CD4-positive, alpha-beta T cell treated with Interleukin-17A for 1 hour (primary cell): Measurements from ENCODE around the gene ZNF580.
A peak's percentile ranks its signal among the peaks of the same experiment; 100 is the strongest.

Source experiments
- DNase-seq: peaks from one replicate; pipeline ENCODE4 v3.0.0-alpha.2; 2020

The ZNF580 gene

GRCh38 chr19:55625004-55625326, 15.8 kb upstream of the ZNF580 start:
- no peak for DNase-seq

DNA sequence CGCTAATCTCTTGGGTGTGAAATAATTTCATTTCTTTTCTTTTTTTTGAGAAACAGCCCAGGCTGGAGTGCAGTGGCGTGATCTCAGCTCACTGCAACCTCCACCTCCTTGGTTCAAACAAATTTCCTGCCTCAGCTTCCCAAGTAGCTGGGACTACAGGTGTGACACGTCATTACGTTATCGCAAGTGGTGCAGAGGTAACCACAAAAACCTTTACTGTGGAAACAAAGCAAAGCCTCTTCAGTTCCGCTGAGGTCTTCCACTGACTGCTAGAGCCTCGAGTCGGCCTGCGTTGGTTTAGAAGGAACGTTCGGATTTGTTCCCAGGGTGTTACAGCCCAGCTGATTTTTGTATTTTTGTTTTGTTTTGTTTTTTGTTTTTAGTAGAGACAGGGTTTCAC, 14.5 kb upstream of the ZNF580 start:
- peak; percentile 86 for DNase-seq

DNA sequence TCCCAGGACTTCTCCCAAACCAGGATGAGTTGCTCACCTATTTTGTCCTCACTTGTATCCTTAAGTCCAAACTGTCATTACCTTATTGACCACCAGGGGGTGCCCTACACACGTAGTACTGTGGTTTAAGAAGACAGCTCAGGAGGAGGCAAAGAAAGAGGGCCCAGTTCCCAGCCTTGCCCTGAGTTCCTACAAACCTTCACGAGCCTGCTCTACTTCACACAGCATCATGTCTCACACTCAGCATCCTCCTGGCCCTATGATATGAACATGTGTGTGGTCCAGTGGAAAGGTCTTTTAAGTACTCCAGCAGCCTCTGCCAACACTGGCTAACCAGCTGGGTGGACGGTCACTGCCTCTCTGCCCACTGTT, 8.4 kb upstream of the ZNF580 start:
- DNase-seq, result peak; percentile 94

- DNase-seq, result no peak
Measured at GRCh38 chr19:55633861-55634260, 6.9 kb upstream of the ZNF580 start.

DNA sequence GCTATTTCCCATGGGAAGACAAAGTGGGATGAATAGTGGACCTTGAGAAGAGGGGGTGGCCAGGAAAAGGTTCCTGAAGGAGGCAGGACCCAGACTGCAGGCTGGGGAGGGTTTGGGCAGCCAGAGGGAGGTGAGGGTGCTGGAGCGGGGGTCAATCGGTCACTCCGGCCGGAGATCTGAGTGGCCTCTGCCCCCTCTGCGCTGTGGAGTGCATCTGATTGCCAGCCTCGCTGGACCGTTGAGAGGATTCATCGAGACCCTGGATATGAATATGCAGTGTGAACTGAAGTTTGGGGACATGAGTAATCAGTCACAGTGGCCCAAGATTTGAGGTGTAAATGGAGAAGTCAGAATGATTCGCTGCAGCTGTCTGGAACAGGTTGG, 5.5 kb upstream of the ZNF580 start:
- DNase-seq, result peak; percentile 36

DNA sequence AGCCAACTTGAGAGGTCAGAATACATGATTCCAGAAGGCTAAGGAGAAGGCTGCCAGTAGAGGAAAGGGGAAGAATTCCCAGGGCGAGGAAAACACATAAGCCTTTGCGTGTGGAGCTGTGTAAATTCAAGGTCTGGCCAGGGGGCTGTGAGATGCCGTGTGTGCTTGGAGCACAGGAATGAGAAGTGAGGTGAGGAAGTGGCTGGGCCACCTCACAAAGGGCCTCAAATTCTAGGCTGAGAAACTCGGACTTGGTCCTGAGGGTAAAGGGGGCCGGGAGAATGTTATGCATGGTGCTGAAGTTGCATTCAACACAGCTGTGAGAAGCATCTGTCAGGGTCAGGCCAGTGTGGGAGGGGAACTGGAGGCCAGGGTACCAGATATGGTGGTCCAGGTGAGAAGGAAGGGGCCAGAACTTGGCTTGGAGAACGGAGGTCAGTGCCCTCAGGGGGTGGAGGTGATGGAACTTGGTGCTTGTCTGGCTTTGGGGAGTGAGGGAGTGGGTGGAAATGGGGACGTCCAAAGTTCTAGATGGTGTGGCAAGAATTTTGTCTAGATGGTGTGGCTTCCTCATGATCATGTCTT, 4.9 kb upstream of the ZNF580 start:
- DNase-seq, result no peak

DNA sequence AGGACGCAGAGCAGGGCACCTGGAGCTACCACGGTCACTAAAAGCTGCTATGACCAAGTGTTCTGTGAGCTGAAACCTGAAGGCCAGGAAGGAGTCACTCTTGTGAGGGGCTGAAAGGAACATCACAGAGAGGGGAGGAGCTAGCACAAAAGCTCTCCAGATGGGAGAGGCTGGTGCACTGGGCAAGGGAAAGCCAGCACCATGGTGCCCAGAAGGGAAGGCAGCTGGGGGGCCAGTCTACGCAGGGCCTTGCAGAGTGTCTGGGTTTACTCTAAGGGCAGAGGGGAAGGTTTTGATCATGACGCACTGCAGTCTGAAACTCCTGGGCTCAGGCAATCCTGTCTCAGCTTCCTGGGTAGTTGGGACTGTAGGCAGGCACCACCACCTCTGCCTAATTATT, 4.1 kb upstream of the ZNF580 start:
- DNase-seq, result no peak

DNA sequence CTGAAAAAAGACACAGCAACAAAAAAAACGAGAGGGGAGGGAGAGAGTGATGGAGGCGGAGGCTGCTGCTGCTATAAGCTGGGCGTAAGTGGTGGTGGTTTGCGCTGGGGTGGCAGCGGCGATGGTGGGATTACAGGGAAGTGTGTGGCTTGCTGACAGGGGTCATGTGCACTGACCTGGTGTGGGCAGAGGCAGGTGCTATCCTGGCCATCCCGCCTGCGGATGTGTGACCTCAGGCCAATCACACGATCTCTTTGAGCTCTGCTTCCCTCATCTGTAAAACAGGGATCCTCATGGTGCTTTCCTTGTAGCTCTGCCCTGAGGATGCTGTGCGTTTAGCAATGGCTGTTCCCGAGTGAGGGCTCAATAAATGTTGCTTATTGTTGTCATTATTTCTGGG, 3.3 kb upstream of the ZNF580 start:
- DNase-seq, result no peak

- peak; percentile 76 for DNase-seq
Measured at GRCh38 chr19:55638864-55639359, 1.9 kb upstream of the ZNF580 start.

GRCh38 chr19:55640043-55640576, 692 bp upstream of the ZNF580 start:
- DNase-seq, result peak; percentile 80

DNA sequence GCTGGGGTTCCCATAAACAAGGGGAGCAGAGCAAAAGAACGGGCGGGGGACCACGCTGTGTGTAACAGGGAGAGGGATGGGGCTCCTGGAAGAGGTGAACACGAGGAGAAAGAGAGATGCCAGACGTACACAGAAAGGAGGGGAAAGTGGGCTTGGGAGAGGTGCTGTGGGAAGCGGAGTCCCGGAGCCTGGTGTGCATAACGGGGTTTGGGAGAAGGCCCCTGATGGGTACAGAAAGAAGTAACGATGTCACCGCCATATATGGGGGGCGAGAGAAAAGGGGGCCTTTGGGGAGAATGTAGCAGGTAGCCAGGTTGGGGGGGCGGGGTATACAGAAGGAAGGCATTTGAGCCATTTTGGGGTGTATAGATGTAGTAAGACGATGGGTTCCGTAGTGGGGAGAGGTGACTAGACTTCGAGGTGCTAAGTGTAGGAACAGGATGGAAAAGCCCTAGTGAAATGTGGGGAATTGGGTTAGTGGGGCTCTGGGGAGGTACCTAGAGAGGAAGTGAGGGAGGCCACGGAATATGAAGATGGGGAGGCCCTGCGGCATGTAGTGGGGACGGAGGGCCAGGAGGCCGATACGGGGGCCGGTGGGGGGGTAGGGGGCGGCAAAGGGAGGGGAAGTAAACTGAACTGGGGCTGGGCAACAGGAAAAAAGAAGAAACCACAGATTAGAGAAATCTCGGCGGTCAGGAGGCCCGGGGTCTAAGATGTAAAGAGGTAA, 787 bp downstream of the ZNF580 start:
- peak; percentile 57 for DNase-seq

GRCh38 chr19:55642153-55643002, 1.6 kb downstream of the ZNF580 start:
- peak; percentile 26 for DNase-seq

GRCh38 chr19:55643003-55643886, 2.4 kb downstream of the ZNF580 start, which contains the start of gene ZNF581:
TSS of gene ZNF581 (plus strand) at chr19:55643649. CDS start at chr19:55644572, 923 bp downstream.
- peak; percentile 83 for DNase-seq

GRCh38 chr19:55643887-55644176, 3.0 kb downstream of the ZNF580 start:
- no peak for DNase-seq

DNA sequence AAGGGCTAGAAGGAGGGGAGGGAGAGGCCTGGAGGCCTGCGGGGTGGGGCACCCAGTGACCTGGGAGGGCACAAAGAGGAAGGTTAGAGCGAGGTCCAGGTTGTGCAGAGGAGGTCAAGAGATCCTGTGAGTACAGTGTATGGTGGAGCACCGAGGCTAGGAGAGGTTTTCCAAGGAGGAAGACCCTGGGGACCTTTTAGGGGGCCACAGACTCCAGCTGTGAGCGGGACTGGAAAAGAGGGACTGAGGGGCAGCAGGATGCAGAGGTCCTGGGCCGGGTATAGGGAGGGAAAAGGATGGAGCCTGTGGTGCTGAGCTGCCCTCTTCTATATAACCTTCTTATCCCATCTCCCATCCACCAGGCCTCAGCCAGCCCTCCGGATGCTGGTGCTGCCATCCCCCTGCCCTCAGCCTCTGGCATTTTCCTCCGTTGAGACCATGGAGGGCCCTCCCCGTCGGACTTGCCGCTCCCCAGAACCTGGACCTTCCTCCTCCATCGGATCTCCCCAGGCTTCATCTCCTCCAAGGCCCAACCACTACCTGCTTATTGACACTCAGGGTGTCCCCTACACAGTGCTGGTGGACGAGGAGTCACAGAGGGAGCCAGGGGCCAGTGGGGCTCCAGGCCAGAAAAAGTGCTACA, 3.5 kb downstream of the ZNF580 start:
- DNase-seq, result no peak

DNA sequence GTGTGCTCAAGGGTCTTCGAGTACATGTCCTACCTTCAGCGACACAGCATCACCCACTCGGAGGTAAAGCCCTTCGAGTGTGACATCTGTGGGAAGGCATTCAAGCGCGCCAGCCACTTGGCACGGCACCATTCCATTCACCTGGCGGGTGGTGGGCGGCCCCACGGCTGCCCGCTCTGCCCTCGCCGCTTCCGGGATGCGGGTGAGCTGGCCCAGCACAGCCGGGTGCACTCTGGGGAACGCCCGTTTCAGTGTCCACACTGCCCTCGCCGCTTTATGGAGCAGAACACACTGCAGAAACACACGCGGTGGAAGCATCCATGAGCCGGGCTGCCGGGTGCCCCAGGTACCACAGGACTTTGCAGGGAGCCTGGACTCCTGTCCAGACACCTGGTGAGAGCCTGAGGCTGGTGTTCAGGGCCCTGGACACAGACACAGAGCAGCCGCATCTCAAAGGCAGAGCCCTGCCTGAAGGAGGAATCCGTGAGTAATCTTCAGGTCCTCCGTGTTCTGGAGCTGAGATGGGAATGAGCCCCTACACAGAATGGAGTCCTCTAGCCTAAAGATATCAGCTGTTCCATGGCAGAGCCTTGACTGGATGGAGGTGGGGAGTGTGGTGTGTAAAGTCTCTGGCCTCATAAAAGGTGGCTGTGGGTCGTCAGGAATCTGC, 4.2 kb downstream of the ZNF580 start:
- no peak for DNase-seq

- DNase-seq, result no peak
Measured at GRCh38 chr19:55645512-55645881, 4.7 kb downstream of the ZNF580 start.

- DNase-seq, result no peak
Measured at GRCh38 chr19:55646889-55647731, 6.3 kb downstream of the ZNF580 start.

GRCh38 chr19:55647732-55648584, 7.2 kb downstream of the ZNF580 start, which contains the start of gene CCDC106:
TSS of gene CCDC106 (plus strand) at chr19:55648212. CDS start at chr19:55649047, 835 bp downstream.
- DNase-seq, result peak; percentile 43
